ENCODE results near the gene DROSHA. TPM values are rescaled to one million over a fixed set of nuclear protein-coding genes. Genes with fewer than 3 reads are reported as not detected.

DROSHA gene
- total RNA-seq, 2 donors from 2014 or later: 16.1 to 85.0 TPM

GRCh38 chr5:31442058-31442745 is 89.7 kb downstream of the DROSHA start:
- no peaks in the 10 kb centered on the region for H3K9me3 ChIP-seq
- DNase-seq (no peak), ATAC-seq (no peak)
- intact Hi-C loops (cut with DNase I): no loop called here
- H3K36me3 ChIP-seq (replicated peaks in 1 of 2; ENCODE audit: insufficient read depth in 1 of 2, low read depth in 2 of 2): peaks cover 0 to 4% of the 10 kb centered on the region in 2 donors
- H3K4me3 ChIP-seq: no peak overlapping the region
- 80 to 82% methylated on average over 3 of the region's 3 CpGs for whole genome bisulfite sequencing, 2 donors
- no peaks in the 10 kb centered on the region for H3K27me3 ChIP-seq
- no peak overlapping the region for H3K27ac ChIP-seq
- H3K4me1 ChIP-seq: peaks cover 8% of the 10 kb centered on the region
- TF ChIP-seq CTCF (IDR thresholded peaks at IDR 0.05) (no peak), POLR2A (IDR thresholded peaks at IDR 0.05) (no peak)

- Histone ChIP-seq H3K4me1 (peaks cover 7% of the 10 kb centered on the region), H3K36me3 (replicated peaks in 1 of 2; ENCODE audit: insufficient read depth in 1 of 2, low read depth in 2 of 2) (no peaks in the 10 kb centered on the region), H3K9me3 (no peaks in the 10 kb centered on the region), H3K27ac (no peak overlapping the region), H3K27me3 (no peaks in the 10 kb centered on the region), H3K4me3 (no peak overlapping the region)
- ATAC-seq (no peak), DNase-seq (no peak)
- intact Hi-C loops (cut with DNase I): no loop called here
- no peak for TF ChIP-seq CTCF (IDR thresholded peaks at IDR 0.05)
- no peak for TF ChIP-seq POLR2A (IDR thresholded peaks at IDR 0.05)
- 83 to 86% methylated on average over 1 of the region's 1 CpG for WGBS, 2 donors
Measured at GRCh38 chr5:31436851-31437250, 95.0 kb downstream of the DROSHA start.

GRCh38 chr5:31435730-31436129 is 96.2 kb downstream of the DROSHA start:
- no peaks in the 10 kb centered on the region for H3K36me3 ChIP-seq (replicated peaks in 1 of 2; ENCODE audit: insufficient read depth in 1 of 2, low read depth in 2 of 2)
- H3K4me1 ChIP-seq: peaks cover 7% of the 10 kb centered on the region
- H3K9me3 ChIP-seq: no peaks in the 10 kb centered on the region
- H3K27ac ChIP-seq: peak overlapping the region in 1 of 4 donors; percentile 40
- DNase-seq (no peak), ATAC-seq (no peak)
- TF ChIP-seq POLR2A (IDR thresholded peaks at IDR 0.05): no peak
- H3K27me3 ChIP-seq: no peaks in the 10 kb centered on the region
- WGBS, 2 donors: 77 to 81% methylated on average over 4 of the region's 4 CpGs
- no peak overlapping the region for H3K4me3 ChIP-seq
- intact Hi-C loops (cut with DNase I): no loop called here

GRCh38 chr5:31434898-31435297 is 97.0 kb downstream of the DROSHA start:
- H3K36me3 ChIP-seq (replicated peaks in 1 of 2; ENCODE audit: insufficient read depth in 1 of 2, low read depth in 2 of 2): no peaks in the 10 kb centered on the region
- 75 to 89% methylated on average over 2 of the region's 2 CpGs for WGBS, 2 donors
- no peak overlapping the region for H3K4me3 ChIP-seq
- ATAC-seq (no peak), DNase-seq (no peak)
- peak overlapping the region in 1 of 4 donors; percentile 40 for H3K27ac ChIP-seq
- intact Hi-C loops (cut with DNase I): no loop called here
- peaks cover 7% of the 10 kb centered on the region for H3K4me1 ChIP-seq
- TF ChIP-seq POLR2A (IDR thresholded peaks at IDR 0.05) (no peak), CTCF (IDR thresholded peaks at IDR 0.05) (no peak)
- no peaks in the 10 kb centered on the region for H3K9me3 ChIP-seq
- no peaks in the 10 kb centered on the region for H3K27me3 ChIP-seq

- no peaks in the 10 kb centered on the region for H3K36me3 ChIP-seq (replicated peaks in 1 of 2; ENCODE audit: insufficient read depth in 1 of 2, low read depth in 2 of 2)
- 95 to 98% methylated on average over 3 of the region's 3 CpGs for WGBS, 2 donors
Measured at GRCh38 chr5:31433229-31433628, 98.7 kb downstream of the DROSHA start.

More at GRCh38 chr5:31433229-31433628, 98.7 kb downstream of the DROSHA start:
- Histone ChIP-seq H3K9me3 (no peaks in the 10 kb centered on the region), H3K4me3 (no peak overlapping the region), H3K27me3 (no peaks in the 10 kb centered on the region), H3K4me1 (peaks cover 7% of the 10 kb centered on the region), H3K27ac (no peak overlapping the region)
- intact Hi-C loops (cut with DNase I): no loop called here
- ATAC-seq (no peak), DNase-seq (no peak)
- TF ChIP-seq POLR2A (IDR thresholded peaks at IDR 0.05) (no peak), CTCF (IDR thresholded peaks at IDR 0.05) (no peak)

All from body of pancreas (tissue), 4 donors.